NCI-H524 (cell line): Measurements from ENCODE around the gene ELMO1.

Source experiments
- DNase-seq, 2 experiments: peaks; one replicate each; lab custom pipeline; 2025; lab: John Stamatoyannopoulos, UW

Gene ELMO1

DNA sequence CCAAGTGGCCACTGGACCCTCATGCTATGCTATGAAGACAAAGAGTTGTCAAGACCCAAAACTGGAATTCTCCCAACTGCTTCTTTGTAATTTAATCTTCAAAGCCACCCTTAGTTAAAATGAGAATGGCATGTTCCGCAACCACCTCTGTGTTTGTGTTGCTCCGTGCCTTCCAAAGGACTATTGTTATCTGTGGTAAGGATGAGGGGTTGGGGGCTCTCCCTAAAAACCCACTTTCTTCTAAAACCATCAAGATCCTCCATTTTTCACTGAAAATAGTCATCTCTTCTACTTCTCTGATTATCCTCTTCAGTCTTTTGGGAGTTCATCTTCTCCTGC is 502.3 kb downstream of the ELMO1 start:
- DNase-seq, result peak in 1 of 2 experiments; percentile 85

DNA sequence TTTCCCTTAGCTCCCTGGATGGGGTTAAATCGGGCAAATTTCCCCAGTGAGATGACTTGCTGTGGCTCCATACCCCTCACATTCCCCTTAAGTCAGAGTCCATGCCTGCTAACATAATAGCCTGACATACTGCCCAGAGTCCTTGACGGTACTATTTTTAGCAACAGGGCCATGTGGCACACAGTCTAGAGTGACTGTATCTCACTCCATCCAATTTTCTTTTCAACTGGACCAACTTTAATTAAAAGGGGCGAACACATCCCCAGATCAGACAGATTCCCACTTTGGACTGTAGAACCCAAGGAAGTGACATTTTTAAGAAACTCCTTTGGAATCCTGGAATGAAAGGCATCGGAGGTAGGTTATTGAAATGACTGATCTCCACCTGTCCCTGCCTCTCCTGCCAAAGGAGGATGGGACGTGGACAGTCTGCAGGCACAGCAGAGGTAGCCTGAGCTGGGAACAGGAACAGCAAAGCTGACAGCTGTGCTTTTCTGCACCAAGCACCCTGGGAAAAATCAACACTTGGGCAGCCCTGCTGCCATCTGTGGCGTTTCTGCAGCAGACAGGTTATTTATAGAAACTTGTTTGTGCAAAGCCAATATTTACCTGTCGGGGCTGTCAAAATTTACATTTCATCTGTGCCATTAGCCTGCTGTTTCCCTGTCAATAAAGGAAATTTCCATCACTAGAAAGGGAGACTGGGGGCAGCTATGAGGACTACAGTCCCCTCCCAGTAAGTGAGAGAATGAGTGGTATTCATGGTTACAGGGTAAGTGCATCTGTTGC is 502.9 kb downstream of the ELMO1 start:
- DNase-seq, result peak; percentile 81 to 89

DNA sequence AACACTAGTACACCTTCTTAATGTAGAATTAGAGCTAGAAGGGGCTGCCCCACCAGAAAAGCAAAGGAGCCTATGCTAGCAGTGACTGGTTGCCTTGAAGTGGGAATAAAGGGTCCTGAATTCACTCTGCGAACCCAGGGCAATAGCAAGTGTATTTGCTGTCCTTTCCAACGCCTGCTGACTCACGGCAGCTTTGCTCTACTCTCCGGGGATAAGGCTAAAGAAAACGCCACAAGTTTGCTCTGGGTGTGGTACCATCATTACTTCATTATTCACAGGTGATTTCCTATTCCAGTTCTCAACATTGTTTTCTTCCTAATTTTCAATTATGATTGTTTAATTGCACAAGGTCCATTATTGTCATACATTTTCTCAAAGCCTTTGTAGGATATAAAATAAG is 503.8 kb downstream of the ELMO1 start:
- no peak for DNase-seq

DNA sequence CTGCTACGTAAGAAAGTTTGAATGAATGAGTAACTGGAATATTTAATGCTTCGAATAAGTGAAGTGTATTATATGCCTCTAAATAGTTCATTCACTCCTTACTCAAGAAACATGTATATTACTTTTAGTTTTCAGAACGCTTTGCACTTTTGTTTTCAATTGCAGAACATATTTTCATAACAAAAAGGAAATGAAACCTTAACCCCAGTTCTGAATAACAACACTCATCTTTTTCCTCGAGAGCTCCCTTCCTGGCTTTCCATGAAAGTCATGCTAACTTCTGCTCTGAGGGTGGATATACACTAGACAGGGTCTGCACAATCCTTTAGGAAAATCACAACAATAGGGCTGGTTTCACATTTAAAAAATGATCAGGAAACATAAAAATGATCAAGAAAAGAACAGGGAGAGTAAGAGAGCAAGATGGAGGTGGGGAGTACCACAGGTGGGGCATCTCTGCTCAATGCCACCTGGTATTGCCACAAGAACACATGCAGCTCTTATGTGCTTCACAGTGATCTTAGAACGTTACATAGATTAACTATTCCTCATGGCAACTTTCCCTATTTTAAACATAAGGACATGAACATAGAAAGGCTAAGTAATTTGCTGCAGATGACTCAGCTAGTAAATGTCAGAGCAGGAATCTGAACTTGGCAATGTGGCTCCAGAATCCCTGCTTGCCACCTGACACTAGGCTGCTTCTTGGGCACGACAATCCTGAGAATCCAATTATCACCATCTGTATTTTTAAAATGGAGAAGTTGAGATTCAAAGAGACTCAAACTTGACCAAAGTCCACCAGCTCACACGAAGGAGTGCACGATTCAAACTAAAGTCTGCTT is 504.9 kb downstream of the ELMO1 start:
- DNase-seq, result peak in 1 of 2 experiments; percentile 35

DNA sequence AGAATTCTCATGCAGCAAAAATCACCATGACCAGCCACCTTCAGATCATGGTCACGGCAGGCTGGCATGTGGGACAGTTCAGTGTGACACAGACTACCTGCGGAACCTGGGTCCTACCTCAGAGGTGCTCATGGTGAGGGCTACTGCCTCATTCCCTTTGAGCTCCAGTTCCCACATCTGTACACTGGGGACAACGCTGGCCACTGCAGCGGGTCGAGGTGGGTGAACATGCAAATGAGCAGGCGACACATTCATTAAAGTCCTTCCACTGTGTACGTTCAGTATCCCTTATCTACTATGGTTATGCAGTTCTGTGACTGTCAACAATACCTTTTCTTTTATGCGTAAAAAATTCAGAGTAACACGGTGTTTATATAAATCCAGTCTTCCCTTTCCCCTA is 505.7 kb downstream of the ELMO1 start:
- DNase-seq, result no peak

DNA sequence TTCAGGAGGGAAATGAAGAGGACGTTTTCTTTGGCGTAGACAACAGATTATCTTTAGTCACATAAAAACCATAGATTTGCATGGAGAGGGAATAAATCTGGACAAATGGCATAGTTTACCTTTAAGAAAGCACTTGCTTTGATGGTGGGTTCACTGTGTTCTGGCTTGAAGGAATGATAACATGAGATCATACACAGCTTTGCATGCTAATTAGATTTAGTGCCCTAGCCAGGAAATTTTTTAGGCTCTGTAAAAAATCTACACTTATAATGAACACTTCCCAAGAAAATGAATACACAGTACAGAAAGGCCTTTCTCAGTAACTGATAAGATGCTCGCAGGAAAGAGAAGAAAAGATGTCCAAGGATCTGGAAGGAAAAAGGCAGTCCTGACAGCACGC is 506.1 kb downstream of the ELMO1 start:
- no peak for DNase-seq

DNA sequence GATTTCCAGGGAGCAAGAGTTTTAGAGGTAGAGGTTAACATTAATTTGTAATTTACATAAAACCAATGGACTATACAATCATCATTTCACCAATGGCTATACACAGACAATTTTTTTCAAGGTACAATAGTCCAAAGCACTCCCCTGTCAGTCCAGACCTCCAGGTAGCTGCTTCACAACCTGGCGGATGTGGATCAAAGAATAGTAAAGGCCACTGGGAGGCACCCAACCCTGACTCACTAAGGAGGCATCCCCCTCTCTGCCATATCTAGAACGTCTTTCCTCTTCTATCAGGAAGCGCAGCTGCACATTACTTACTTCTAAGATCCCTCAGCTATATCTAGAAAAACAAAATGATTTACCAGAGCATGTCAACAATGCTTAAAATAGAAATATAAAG is 506.6 kb downstream of the ELMO1 start:
- no peak for DNase-seq

DNA sequence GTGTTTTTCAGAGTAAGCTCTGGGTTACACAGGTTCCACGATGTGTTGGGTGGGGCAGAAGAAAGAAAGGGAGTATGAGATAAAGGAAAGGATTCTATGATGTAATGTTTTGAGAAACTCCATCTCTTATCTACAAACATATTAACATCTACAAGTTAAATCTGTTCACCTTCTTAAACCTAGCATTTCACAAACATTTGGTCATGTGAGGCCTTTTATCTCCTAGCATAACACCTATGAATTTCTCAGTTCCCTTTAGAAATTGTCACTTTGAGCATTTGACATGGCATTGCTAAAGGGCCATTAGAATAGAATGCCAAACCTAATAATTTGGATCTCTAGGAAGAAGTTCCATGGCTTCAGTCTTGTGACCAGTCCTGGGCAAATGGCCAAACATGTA is 507.3 kb downstream of the ELMO1 start:
- no peak for DNase-seq

DNA sequence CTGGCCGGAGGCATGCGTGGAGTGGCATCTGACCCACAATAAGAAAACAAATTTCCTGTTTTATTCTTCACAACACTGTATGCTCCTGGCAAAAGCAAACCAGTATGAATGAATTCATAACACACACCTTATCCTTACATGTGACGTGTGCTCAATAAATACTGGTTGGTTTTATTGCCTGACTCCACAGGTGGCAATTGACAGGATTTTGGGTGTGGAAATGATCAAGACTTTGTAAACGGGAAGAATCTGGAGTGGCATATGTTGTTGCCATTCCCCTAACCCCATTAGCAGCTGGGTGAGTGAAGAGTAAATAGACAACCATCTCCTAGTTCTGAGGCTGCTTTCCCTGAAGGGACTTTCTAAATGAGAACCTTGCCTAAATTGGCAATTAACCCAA is 508.8 kb downstream of the ELMO1 start:
- no peak for DNase-seq

DNA sequence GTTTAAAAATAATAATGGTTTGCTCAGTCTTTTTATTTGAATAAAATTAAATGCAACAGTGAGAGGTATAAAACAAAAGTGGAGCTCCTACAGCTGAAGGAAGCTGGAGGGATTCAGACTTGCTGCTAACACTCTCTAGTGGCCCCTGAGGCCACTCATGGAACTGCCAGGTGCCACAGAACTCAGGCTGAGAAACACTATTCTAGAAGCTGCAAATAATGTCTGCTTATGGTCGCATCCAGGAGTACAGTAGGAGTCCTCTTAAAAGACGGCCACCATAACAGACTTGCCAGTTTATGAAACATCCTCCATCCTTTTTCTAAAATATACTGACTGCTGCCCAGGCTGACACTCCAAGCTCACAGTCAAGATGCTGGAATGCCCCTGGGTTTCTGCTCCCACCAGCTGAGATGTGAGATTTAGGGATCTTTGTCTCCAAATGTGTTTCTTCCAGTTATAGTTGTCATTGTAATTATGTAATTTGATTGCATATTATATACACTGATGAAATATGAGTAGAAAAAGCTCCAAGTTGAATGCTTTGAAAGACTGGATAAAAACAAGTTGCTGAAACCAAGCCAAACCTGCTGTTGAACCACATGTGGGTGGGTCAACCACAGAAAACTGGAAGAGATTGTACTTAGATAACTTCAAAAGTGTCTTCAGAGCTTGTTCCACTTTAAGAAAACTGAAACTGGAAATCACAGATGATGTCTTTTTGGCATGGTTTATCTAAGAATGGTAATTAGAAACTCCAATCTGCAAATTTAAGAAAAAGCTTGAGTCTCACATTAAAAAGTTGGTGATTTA is 510.7 kb downstream of the ELMO1 start:
- DNase-seq, result no peak

DNA sequence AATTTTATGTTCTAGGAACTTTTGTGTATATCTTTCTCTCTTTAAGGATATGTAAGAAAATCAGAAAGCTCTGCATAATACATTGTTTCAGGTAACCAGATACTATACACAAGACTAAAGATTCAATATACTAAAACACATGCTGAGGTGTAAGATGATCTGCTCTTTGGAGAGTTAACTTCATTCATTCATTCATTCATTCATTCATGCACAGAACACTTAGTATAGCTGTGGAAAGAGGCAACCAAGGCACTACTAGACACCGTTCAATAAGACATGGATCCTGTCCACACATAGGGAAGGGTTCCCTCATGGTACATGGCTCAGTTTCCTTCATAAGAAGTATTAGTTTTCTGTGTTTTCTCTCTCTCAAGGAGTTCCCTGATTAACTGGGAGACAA is 516.8 kb downstream of the ELMO1 start:
- DNase-seq, result no peak

DNA sequence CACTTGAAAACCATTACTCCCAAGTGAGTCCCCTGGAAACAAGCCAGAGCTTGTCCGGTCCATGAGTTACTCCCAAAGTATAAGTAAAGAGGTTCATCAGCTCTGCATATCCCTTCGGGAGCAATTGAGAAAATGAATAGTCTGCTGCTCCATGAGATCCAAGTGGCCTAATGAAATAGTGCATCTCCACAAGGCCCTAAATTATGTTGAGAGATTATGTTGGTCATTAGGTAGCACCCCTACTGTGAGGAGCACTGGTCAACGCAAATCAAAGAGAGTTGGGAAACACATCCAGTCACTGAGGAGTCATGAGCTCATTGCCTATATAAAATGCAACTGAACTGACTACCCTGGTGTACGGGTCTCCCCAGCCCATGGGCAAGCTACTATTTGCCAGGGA is 518.9 kb downstream of the ELMO1 start:
- no peak for DNase-seq

DNA sequence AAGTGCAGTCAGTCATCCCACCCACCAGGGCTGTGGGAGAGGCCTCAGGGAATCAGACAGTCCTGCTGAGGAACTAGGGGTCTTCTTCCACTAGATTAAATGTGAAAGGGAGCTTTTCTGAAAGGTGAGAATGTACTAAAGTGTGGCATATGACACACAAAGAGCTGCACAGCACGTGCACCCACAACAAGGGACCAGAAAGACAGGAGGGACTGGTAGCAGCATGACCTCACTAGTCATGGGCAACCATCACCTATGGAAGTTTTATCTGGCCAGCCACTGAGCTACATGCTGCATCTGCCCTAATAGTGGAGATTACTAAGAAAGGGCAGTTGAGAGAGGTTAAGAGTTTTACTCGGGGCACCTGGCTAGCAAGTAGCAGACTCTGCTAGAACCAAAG is 519.9 kb downstream of the ELMO1 start:
- no peak for DNase-seq

DNA sequence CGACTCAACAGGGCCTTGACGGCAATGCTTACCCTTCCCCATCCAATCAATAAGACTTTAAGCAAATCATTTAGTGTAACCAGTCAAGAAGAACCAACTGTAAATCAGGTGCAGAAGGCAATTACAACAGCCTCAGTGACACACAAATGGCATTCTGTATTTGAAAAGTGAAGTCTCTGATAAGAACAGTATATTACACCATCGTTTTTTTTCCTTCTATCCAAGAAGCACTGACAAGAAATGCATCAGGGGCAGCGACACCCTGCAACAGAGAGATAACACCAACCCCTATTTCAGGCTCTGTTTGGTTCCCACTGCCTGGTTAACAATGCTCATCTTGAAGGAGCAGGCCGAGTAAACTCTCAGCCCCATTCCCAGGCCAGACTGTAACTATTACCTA is 520.4 kb downstream of the ELMO1 start:
- no peak for DNase-seq

DNA sequence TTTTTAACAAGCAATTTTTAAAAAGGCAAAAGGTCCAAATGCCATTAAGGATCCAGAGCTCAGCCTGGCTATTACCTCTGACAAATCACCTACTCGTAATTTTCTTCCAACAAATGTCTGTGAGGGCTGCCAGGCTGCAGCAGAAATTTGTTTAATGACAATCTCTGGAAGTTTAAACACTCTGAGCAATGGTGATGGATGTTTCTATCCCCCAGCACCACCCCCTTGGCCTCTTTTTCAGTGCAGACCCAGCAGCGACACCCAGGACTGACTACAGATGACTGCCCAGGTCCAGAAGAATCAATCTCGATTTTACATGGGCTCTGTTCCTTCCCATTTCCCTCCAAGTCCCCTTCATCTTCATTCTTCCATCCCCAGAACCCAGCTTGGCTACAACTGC is 523.0 kb downstream of the ELMO1 start:
- no peak for DNase-seq

DNA sequence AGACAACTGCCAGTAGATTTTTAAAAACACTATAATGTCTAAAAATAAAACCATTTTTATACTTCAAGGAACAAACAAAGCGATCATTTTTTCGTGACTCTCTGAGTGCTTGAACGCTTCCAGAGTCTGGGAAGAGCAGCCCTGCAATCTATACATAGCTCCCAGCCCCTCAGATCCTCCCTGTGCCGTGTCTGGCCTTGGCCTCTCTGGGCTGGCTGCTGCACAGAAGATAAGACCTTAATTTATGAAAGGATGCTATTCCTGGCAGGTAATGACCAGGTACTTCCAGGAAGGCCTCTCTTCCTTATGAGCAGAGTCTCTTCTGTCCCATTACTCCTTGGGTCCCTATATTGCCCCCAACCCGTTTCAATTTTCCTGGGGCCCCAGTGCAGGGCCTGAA is 523.5 kb downstream of the ELMO1 start:
- DNase-seq, result no peak

DNA sequence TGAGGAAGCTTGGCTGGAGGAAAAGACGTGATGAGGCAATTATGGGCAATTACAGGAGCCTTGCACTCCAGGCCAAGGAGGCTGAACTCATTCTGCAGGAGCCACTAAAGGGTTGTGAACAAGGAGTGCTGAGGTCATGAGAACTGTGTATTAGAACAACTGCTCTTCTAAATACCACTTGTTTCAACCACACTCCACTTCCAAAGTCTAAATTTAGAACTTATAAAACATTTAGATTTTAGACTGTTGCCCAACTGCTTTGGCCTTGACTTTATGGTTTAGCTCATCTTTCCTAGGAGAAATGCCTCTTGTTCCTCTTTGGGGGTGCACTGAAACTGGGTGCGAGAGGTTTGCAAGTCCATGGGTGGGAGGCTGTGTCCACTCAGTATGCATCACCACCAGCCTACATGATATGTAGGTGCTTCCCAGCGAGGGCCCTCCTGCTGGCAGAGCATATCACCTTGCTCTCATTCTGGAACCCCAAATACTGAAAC is 524.7 kb downstream of the ELMO1 start:
- no peak for DNase-seq

DNA sequence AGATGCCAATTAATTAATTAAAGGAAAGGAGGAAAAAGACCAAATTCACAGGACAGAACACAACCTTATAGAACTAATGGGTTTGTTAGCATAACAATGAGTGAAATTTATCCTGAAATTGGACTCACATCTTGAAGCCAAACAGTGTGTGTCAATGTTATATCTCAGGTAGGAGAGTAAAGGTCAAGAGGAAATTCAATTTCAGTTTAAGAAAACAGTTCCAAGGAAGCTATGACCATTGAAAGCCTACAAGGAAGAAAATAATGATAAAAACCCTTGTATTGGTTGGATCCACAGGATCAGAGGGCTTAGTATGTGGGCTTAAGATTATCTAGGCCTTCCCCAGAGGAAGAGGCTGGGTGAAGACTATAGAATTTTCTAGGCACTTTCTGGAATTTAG is 525.5 kb downstream of the ELMO1 start:
- DNase-seq, result no peak

DNA sequence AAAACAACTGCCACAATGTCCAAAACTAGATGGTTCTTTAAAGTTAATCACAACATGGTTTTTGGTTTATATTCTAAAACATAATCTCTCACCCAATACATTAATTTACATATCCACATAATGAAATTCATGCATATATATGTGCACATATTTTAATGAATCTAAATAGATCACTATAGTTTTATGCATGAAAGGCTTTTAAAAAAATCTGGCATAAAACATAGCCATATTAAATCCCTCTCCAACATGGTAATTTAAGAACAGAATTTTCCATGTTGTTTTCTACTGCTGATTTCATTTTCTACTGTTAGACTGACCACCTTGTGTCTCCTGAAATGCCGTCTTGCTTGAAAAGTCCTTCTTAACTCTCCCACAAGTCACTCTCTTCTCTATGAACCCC is 528.2 kb downstream of the ELMO1 start:
- no peak for DNase-seq

DNA sequence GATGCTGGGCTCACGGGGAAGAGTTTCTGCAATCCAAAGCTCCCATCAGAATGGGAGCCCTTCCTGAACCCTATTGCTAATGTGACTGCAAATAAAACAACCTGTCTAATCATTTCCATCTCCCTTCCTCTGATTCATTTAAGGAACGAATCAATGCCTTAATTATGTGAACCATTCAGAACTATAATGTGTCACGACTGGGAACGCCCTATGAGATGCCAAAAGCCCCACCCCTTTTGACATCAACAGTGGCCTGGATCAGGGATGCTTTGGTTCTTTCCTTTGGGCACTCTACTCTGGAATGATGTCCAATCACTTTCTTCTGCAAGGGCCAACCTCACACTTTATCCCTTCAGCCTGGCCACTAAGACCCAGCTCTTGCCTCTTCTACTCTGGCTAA is 528.9 kb downstream of the ELMO1 start:
- no peak for DNase-seq

DNA sequence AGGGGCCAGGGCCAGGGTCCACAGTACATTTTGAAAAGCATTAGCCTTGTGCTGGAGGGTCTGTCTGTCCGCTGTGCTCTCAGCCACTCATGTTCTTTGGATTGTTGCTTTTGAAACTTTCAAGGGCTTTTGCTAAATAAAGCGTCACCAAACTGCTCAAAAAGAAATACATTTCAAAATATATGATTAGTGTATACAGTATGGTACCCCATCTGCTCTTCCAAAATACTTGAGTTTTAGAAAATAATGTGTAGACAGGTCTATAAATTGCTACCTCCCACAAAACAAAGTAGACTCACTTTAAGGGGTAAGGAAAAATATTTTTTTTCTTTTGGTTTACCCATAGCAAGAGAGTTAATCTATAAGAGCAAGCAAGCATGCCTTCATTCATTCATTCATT is 530.1 kb downstream of the ELMO1 start:
- no peak for DNase-seq

DNA sequence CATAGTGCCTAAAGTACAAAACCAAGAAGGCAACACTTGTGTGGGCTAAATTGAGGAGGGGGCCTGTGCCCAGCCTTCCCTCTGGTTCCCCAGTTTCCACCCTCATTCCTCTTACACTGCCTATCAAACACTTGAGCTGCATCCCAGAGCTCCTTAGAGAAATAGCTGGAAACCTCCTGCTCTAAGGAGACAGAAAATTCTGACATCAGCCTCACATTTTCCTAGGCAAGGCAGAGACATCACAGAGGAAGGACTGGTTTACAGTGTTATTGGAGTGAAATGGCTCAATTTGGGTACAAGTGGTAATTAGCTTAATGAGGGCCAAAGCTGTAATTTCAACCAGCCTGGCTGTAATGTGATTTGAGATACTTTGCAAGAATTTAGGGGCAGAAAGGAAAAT is 532.0 kb downstream of the ELMO1 start:
- DNase-seq, result no peak

DNA sequence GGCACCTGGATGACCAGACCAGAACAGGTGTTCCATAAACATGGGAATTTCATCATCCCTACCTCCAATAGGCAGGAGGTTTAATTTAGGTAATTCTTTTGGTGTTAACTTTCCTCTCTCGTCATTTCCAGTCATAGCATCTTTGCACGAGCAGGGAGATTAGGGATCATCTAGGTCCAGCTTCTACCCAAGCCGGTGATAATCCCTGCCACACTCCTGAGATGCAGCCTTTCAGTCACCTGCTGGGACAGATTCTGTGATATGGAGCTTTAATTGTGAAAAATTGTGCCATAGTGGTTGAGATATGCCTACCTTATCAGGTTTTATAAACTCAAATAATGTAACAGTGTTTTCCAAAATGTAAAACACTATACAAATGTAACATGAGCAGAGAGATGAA is 532.5 kb downstream of the ELMO1 start:
- peak in 1 of 2 experiments; percentile 8 for DNase-seq
